Measurements from ENCODE around the gene TMEM123. TPM values are rescaled to one million over a fixed set of nuclear protein-coding genes. Genes with fewer than 3 reads are reported as not detected.
A peak's percentile ranks its signal among the peaks of the same experiment; 100 is the strongest.

The TMEM123 gene
- total and polyA plus RNA-seq, 2 donors (not counting 3 experiments of a cell fraction or from before 2014, with no cell fraction given): 201 to 257 TPM

DNA sequence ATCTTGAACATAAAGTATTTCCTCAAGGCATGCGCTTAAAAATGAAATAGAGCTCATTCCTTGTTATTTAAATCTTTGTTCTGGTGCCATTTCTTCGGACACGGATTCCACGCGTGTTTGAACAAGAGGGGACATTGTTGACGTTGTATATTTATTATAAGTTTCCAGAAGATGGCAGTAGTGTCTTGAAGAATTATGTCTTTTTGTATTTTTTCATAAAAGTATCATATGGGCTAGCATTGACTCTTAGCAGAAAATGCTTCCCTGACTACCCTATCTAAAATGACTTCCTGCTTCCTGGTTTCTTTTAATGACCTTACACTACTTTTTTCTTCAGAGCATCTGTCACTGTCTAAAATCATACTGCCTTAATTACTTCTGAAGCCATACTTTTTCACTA, 85.2 kb downstream of the TMEM123 start:
- Histone ChIP-seq H3K27me3 (ENCODE audit: control insufficient read depth in 2 of 2, insufficient read depth in 2 of 2, low read length in 2 of 2) (no peaks in the 10 kb centered on the region), H3K9me3 (replicated peaks; ENCODE audit: control insufficient read depth, insufficient read depth, low read length) (no peaks in the 10 kb centered on the region), H3K36me3 (ENCODE audit: control insufficient read depth in 2 of 2, extremely low read depth in 1 of 2, insufficient read depth in 2 of 2, low read length in 2 of 2) (peaks cover 14 to 38% of the 10 kb centered on the region in 2 experiments), H3K4me1 (ENCODE audit: control insufficient read depth, extremely low read depth, insufficient read depth, low read length) (peaks cover 9% of the 10 kb centered on the region), H3K27ac (ENCODE audit: insufficient read depth, low read depth, low read length) (no peak overlapping the region), H3K79me2 (ENCODE audit: control insufficient read depth, insufficient read depth, low read length) (peaks cover 31% of the 10 kb centered on the region), H2AFZ (ENCODE audit: low read depth, low read length) (no peak overlapping the region), H4K20me1 (replicated peaks; ENCODE audit: control insufficient read depth, extremely low read depth, insufficient read depth, low read length) (no peaks in the 10 kb centered on the region), H3K9ac (replicated peaks; ENCODE audit: extremely low read depth, insufficient read depth, low read length) (no peak overlapping the region), H3K4me3 (replicated peaks in 1 of 3; ENCODE audit: insufficient read depth in 1 of 3, low read depth in 1 of 3, low read length in 3 of 3) (no peak overlapping the region), H3K4me2 (ENCODE audit: insufficient read depth, low read length) (peak overlapping the region; percentile 42), H3K9me1 (replicated peaks; ENCODE audit: control insufficient read depth, extremely low read depth, insufficient read depth, low read length) (no peaks in the 10 kb centered on the region)
- FAIRE-seq: peak; percentile 4
- TF ChIP-seq FOS (IDR thresholded peaks at IDR 0.05; ENCODE audit: borderline replicate concordance, insufficient read depth, low read length) (no peak), JUN (IDR thresholded peaks at IDR 0.05; ENCODE audit: borderline replicate concordance, insufficient read depth, insufficient read length, low read depth) (no peak), GATA2 (IDR thresholded peaks at IDR 0.05; ENCODE audit: insufficient read depth, insufficient read length, low read depth, low read length) (no peak), POLR2AphosphoS5 (IDR thresholded peaks at IDR 0.05; ENCODE audit: insufficient read depth, low read depth, low read length) (no peak), MYC (IDR thresholded peaks at IDR 0.05; ENCODE audit: low read depth, low read length) (no peak), EZH2 (IDR thresholded peaks at IDR 0.05; ENCODE audit: borderline replicate concordance, low read depth, low read length, severe bottlenecking) (no peak), POLR2A (IDR thresholded peaks at IDR 0.05; ENCODE audit: low read depth, low read length) (no peak)
- TF ChIP-seq, protein P1, sequence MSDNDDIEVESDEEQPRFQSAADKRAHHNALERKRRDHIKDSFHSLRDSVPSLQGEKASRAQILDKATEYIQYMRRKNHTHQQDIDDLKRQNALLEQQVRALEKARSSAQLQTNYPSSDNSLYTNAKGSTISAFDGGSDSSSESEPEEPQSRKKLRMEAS (IDR thresholded peaks at IDR 0.05; ENCODE audit: insufficient read depth, insufficient read length): no peak
- TF ChIP-seq, protein P2, sequence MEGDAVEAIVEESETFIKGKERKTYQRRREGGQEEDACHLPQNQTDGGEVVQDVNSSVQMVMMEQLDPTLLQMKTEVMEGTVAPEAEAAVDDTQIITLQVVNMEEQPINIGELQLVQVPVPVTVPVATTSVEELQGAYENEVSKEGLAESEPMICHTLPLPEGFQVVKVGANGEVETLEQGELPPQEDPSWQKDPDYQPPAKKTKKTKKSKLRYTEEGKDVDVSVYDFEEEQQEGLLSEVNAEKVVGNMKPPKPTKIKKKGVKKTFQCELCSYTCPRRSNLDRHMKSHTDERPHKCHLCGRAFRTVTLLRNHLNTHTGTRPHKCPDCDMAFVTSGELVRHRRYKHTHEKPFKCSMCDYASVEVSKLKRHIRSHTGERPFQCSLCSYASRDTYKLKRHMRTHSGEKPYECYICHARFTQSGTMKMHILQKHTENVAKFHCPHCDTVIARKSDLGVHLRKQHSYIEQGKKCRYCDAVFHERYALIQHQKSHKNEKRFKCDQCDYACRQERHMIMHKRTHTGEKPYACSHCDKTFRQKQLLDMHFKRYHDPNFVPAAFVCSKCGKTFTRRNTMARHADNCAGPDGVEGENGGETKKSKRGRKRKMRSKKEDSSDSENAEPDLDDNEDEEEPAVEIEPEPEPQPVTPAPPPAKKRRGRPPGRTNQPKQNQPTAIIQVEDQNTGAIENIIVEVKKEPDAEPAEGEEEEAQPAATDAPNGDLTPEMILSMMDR (IDR thresholded peaks at IDR 0.05; ENCODE audit: extremely low read depth in 1 of 2, insufficient read depth in 1 of 2, low read depth in 1 of 2, low read length in 2 of 2): no peak
- peak; percentile 66 for DNase-seq (ENCODE audit: low read depth, low spot score)
- intact Hi-C loops (cut with micrococcal nuclease) (loop anchor here (1.0 kb wide), 1 partner anchor 128 kb away; no protein-coding TSS in a partner anchor), dilution Hi-C loops (cut with MboI; ENCODE audit: extremely low pct_ligation_motif_present, low sequenced_read_pairs) (no loop called here)
- BruUV-seq (replicated peaks): no TSS peak
- CTCF ChIA-PET: interaction anchor here (0.7 to 3.8 kb wide), 34 partner anchors 8 to 690 kb away, joined by 3 to 58 read pairs (median 4); no protein-coding TSS in a partner anchor
- POLR2A ChIA-PET: no interaction called here
